Measurements from ENCODE around the gene SHISA5.
A peak's percentile ranks its signal among the peaks of the same experiment; 100 is the strongest.

The SHISA5 gene

GRCh38 chr3:48548729-48549705 is 45.0 kb upstream of the SHISA5 start:
- DNase-seq (ENCODE audit: low read depth in 1 of 2, low spot score in 1 of 2), result peak; percentile 58 to 89
- no peak overlapping the region for H3K27ac ChIP-seq (replicated peaks)
- TF ChIP-seq POLR2AphosphoS5 (IDR thresholded peaks at IDR 0.05; ENCODE audit: low read depth) (no peak), SPI1 (IDR thresholded peaks at IDR 0.05; ENCODE audit: borderline replicate concordance, low read depth) (peak; percentile 80; the same call in 1 of the 2 replicates), GABPA (IDR thresholded peaks at IDR 0.05; ENCODE audit: low read depth) (no peak)
- TF ChIP-seq, protein P1, sequence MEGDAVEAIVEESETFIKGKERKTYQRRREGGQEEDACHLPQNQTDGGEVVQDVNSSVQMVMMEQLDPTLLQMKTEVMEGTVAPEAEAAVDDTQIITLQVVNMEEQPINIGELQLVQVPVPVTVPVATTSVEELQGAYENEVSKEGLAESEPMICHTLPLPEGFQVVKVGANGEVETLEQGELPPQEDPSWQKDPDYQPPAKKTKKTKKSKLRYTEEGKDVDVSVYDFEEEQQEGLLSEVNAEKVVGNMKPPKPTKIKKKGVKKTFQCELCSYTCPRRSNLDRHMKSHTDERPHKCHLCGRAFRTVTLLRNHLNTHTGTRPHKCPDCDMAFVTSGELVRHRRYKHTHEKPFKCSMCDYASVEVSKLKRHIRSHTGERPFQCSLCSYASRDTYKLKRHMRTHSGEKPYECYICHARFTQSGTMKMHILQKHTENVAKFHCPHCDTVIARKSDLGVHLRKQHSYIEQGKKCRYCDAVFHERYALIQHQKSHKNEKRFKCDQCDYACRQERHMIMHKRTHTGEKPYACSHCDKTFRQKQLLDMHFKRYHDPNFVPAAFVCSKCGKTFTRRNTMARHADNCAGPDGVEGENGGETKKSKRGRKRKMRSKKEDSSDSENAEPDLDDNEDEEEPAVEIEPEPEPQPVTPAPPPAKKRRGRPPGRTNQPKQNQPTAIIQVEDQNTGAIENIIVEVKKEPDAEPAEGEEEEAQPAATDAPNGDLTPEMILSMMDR (IDR thresholded peaks at IDR 0.05; ENCODE audit: insufficient read depth, low read length), result peak; percentile 94
- TF ChIP-seq, protein P2, sequence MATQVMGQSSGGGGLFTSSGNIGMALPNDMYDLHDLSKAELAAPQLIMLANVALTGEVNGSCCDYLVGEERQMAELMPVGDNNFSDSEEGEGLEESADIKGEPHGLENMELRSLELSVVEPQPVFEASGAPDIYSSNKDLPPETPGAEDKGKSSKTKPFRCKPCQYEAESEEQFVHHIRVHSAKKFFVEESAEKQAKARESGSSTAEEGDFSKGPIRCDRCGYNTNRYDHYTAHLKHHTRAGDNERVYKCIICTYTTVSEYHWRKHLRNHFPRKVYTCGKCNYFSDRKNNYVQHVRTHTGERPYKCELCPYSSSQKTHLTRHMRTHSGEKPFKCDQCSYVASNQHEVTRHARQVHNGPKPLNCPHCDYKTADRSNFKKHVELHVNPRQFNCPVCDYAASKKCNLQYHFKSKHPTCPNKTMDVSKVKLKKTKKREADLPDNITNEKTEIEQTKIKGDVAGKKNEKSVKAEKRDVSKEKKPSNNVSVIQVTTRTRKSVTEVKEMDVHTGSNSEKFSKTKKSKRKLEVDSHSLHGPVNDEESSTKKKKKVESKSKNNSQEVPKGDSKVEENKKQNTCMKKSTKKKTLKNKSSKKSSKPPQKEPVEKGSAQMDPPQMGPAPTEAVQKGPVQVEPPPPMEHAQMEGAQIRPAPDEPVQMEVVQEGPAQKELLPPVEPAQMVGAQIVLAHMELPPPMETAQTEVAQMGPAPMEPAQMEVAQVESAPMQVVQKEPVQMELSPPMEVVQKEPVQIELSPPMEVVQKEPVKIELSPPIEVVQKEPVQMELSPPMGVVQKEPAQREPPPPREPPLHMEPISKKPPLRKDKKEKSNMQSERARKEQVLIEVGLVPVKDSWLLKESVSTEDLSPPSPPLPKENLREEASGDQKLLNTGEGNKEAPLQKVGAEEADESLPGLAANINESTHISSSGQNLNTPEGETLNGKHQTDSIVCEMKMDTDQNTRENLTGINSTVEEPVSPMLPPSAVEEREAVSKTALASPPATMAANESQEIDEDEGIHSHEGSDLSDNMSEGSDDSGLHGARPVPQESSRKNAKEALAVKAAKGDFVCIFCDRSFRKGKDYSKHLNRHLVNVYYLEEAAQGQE (IDR thresholded peaks at IDR 0.05; ENCODE audit: insufficient replicate concordance, low read depth), result no peak
- H3K27me3 ChIP-seq (ENCODE audit: insufficient read depth, poor library complexity, severe bottlenecking), result no peaks in the 10 kb centered on the region
- H3K4me3 ChIP-seq (replicated peaks; ENCODE audit: insufficient read depth, low read length), result no peak overlapping the region

DNA sequence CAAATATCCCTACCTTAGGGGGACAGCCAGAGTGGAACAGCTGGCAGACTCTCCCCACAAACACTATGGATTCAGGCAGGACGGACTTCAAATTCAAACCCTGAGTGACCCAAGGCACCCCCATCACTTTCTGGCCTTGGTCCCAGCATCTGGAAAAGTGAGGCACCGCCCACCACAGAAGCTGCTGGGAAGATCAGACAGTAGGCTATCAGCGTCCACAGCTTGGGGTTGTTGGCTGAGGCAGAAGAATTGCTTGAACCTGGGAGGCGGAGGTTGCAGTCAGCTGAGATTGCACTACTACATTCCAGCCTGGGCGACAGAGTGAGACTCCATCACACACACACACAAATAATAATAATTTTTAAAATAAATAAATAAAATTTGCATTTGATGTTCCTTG is 44.2 kb upstream of the SHISA5 start:
- Histone ChIP-seq H3K27me3 (ENCODE audit: insufficient read depth, poor library complexity, severe bottlenecking) (no peaks in the 10 kb centered on the region), H3K4me3 (replicated peaks; ENCODE audit: insufficient read depth, low read length) (no peak overlapping the region), H3K27ac (replicated peaks) (no peak overlapping the region)
- TF ChIP-seq POLR2AphosphoS5 (IDR thresholded peaks at IDR 0.05; ENCODE audit: low read depth), result no peak
- no peak for TF ChIP-seq SPI1 (IDR thresholded peaks at IDR 0.05; ENCODE audit: borderline replicate concordance, low read depth)
- TF ChIP-seq, protein P2 (IDR thresholded peaks at IDR 0.05; ENCODE audit: insufficient replicate concordance, low read depth), result no peak
- TF ChIP-seq GABPA (IDR thresholded peaks at IDR 0.05; ENCODE audit: low read depth), result no peak
- TF ChIP-seq, protein P1 (IDR thresholded peaks at IDR 0.05; ENCODE audit: insufficient read depth, low read length), result no peak
- DNase-seq (ENCODE audit: low read depth in 1 of 2, low spot score in 1 of 2), result no peak

DNA sequence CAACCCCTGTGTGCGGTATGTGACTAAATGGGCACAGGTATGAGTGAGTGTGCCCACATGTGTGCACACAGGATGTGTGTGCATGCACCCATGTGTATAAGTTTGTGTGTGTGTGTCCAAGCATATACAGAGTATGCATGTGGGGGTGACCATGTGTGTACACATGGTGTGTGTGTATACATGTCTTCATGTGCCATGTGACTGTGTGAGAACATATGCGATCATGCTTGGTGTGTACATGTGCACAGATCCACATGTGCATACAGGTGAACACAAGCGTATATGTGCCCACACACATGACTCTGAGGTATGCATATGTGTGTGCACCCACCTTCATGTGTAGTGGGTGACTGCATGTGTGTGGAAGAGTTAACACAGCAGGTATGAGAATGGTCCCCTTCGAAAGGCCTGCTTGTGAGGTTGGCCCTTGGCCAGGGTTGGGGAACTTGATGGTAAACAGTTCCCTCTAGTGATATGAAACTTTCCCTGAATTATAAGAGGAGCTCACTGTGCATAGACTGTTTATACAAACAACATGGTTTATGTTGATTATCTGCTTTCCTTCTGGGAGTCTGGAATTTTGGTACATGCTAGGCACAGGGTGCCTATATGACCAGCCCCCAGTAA is 42.3 kb upstream of the SHISA5 start:
- Histone ChIP-seq H3K27me3 (ENCODE audit: insufficient read depth, poor library complexity, severe bottlenecking) (no peaks in the 10 kb centered on the region), H3K4me3 (replicated peaks; ENCODE audit: insufficient read depth, low read length) (no peak overlapping the region), H3K27ac (replicated peaks) (no peak overlapping the region)
- DNase-seq (ENCODE audit: low read depth in 1 of 2, low spot score in 1 of 2), result peak in 1 of 2 experiments; percentile 42
- TF ChIP-seq GABPA (IDR thresholded peaks at IDR 0.05; ENCODE audit: low read depth) (no peak), SPI1 (IDR thresholded peaks at IDR 0.05; ENCODE audit: borderline replicate concordance, low read depth) (no peak), POLR2AphosphoS5 (IDR thresholded peaks at IDR 0.05; ENCODE audit: low read depth) (no peak)
- TF ChIP-seq, protein P2 (IDR thresholded peaks at IDR 0.05; ENCODE audit: insufficient replicate concordance, low read depth), result no peak
- TF ChIP-seq, protein P1 (IDR thresholded peaks at IDR 0.05; ENCODE audit: insufficient read depth, low read length), result no peak
